ENCODE measurements around the gene AVPI1. TPM values are rescaled to one million over a fixed set of nuclear protein-coding genes. Genes with fewer than 3 reads are reported as not detected.

AVPI1 gene
- total and polyA plus RNA-seq, 2 of the 13 experiments (the other 11 are each of a cell fraction or from before 2014, with no cell fraction given) = 39.8 to 61.2 TPM

DNA sequence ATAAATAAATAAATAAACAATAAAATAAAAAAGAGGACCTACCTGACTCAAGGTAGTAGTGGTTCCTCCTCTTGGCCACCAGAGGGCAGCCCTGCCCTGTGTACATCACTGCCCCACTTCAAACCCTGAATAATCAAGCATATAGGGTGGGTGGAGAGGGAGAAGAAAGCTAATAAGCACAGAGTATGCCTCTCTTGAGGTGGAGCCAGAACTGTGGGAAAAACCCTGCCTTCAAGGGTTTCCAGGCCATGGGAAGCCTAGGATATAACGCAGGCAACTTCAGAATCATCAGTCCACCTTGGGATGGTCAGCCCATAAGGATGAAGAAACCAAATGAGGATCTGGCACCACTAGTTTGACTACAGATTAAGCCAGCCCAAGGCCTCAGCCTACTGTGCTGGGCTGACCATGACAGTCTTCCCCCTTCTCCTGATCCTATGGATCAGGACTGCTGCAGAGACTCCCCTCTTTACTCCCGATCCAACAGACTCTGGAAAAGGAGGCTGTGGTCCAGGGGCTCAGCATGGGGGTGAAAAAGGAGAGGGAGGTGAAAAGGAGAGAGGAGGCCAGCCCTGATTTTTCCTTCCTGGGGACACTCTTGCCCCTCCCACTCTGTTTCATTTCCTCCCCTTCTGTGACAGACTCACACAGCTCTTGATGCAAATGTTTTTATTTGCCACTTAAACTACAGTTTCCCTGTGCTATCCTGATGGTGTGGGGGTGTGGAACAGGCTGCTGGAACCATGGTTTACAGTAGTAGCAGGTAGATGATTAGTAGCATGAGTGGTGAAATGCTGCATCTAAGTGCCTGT lies 10.1 kb downstream of the AVPI1 start (continued):
- no peak for TF ChIP-seq AGO1 (IDR thresholded peaks at IDR 0.05; ENCODE audit: low read depth, low read length, poor library complexity, severe bottlenecking)
- TF ChIP-seq, protein P1, sequence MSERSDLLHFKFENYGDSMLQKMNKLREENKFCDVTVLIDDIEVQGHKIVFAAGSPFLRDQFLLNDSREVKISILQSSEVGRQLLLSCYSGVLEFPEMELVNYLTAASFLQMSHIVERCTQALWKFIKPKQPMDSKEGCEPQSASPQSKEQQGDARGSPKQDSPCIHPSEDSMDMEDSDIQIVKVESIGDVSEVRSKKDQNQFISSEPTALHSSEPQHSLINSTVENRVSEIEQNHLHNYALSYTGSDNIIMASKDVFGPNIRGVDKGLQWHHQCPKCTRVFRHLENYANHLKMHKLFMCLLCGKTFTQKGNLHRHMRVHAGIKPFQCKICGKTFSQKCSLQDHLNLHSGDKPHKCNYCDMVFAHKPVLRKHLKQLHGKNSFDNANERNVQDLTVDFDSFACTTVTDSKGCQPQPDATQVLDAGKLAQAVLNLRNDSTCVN (CRISPR knock-in tag; IDR thresholded peaks at IDR 0.05; ENCODE audit: borderline replicate concordance) = no peak
- TF ChIP-seq, protein P2, sequence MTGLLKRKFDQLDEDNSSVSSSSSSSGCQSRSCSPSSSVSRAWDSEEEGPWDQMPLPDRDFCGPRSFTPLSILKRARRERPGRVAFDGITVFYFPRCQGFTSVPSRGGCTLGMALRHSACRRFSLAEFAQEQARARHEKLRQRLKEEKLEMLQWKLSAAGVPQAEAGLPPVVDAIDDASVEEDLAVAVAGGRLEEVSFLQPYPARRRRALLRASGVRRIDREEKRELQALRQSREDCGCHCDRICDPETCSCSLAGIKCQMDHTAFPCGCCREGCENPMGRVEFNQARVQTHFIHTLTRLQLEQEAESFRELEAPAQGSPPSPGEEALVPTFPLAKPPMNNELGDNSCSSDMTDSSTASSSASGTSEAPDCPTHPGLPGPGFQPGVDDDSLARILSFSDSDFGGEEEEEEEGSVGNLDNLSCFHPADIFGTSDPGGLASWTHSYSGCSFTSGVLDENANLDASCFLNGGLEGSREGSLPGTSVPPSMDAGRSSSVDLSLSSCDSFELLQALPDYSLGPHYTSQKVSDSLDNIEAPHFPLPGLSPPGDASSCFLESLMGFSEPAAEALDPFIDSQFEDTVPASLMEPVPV (CRISPR knock-in tag; IDR thresholded peaks at IDR 0.05) = no peak
- TF ChIP-seq ZNF224 (CRISPR knock-in tag; IDR thresholded peaks at IDR 0.05) = no peak
- TF ChIP-seq POLR2G (IDR thresholded peaks at IDR 0.05; ENCODE audit: low read depth, low read length) = peak; percentile 61; the same call in 1 of the 2 replicates
- no peak for TF ChIP-seq U2AF1 (optimal IDR thresholded peaks at IDR 0.05; ENCODE audit: low read depth, low read length)
- 0 out of 2 replicates have a peak, but pooled peaks have one; percentile 32 for TF ChIP-seq IRF2 (CRISPR knock-in tag; IDR thresholded peaks at IDR 0.05)
- TF ChIP-seq, protein P3, sequence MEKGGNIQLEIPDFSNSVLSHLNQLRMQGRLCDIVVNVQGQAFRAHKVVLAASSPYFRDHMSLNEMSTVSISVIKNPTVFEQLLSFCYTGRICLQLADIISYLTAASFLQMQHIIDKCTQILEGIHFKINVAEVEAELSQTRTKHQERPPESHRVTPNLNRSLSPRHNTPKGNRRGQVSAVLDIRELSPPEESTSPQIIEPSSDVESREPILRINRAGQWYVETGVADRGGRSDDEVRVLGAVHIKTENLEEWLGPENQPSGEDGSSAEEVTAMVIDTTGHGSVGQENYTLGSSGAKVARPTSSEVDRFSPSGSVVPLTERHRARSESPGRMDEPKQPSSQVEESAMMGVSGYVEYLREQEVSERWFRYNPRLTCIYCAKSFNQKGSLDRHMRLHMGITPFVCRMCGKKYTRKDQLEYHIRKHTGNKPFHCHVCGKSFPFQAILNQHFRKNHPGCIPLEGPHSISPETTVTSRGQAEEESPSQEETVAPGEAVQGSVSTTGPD (CRISPR knock-in tag; IDR thresholded peaks at IDR 0.05) = no peak
- no peak for TF ChIP-seq HNF4G (IDR thresholded peaks at IDR 0.05; ENCODE audit: borderline replicate concordance, low read depth, low read length)
- no peak for TF ChIP-seq HNF4G (CRISPR knock-in tag; IDR thresholded peaks at IDR 0.05; ENCODE audit: borderline replicate concordance, low read depth)
- TF ChIP-seq SOX5 (CRISPR knock-in tag; IDR thresholded peaks at IDR 0.05; ENCODE audit: borderline replicate concordance) = 0 out of 2 replicates have a peak, but pooled peaks have one; percentile 9
- TF ChIP-seq, protein P4, sequence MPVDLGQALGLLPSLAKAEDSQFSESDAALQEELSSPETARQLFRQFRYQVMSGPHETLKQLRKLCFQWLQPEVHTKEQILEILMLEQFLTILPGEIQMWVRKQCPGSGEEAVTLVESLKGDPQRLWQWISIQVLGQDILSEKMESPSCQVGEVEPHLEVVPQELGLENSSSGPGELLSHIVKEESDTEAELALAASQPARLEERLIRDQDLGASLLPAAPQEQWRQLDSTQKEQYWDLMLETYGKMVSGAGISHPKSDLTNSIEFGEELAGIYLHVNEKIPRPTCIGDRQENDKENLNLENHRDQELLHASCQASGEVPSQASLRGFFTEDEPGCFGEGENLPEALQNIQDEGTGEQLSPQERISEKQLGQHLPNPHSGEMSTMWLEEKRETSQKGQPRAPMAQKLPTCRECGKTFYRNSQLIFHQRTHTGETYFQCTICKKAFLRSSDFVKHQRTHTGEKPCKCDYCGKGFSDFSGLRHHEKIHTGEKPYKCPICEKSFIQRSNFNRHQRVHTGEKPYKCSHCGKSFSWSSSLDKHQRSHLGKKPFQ (CRISPR knock-in tag; IDR thresholded peaks at IDR 0.05; ENCODE audit: insufficient replicate concordance) = no peak
- TF ChIP-seq ZC3H13 (CRISPR knock-in tag; IDR thresholded peaks at IDR 0.05) = peak; percentile 33; the same call in 1 of the 2 replicates
- TF ChIP-seq ZNF335 (CRISPR knock-in tag; IDR thresholded peaks at IDR 0.05) = no peak

Data from HepG2 (cell line).